T-helper 17 cell (primary cell): ENCODE results near the gene AXL. TPM values are rescaled to one million over a fixed set of nuclear protein-coding genes. Genes with fewer than 3 reads are reported as not detected.
A peak's percentile ranks its signal among the peaks of the same experiment; 100 is the strongest.
"Not testable (repeated sequence)": the region's sequence is repeated elsewhere in the genome, so short reads cannot be mapped to it uniquely, and the experiment has no call there.

Experiments used
- ATAC-seq: fragments of 150-1000 bp; cut with Tn5 transposase; 2 replicates; pipeline ENCODE4 v1.10.0; 2021; ENCODE audit warnings: mild to moderate bottlenecking, moderate library complexity
- DNase-seq, 3 donors: peaks; one replicate each; pipeline versions ENCODE4 v3.0.0 to v3.0.0-alpha.2; 2020 to 2021
- H3K9me3 ChIP-seq: one replicate; pipeline ENCODE4 v1.7.0; 2013; ENCODE audit warnings: low read length, mild to moderate bottlenecking; ENCODE audit not compliant: control insufficient read depth, poor library complexity, severe bottlenecking
- H3K27ac Mint-ChIP-seq: one replicate; pipeline ENCODE4 v1.8.0; 2022; ENCODE audit warnings: mild to moderate bottlenecking, moderate library complexity, mixed read lengths
- H3K27me3 Mint-ChIP-seq: one replicate; pipeline ENCODE4 v1.8.0; 2022; ENCODE audit warnings: mixed read lengths
- H3K36me3 Mint-ChIP-seq: one replicate; pipeline ENCODE4 v1.8.0; 2022; ENCODE audit warnings: low read depth, mixed read lengths
- H3K4me1 Mint-ChIP-seq: one replicate; pipeline ENCODE4 v1.8.0; 2022; ENCODE audit warnings: mild to moderate bottlenecking, mixed read lengths
- H3K4me3 Mint-ChIP-seq: one replicate; pipeline ENCODE4 v1.8.0; 2022; ENCODE audit warnings: mild to moderate bottlenecking, moderate library complexity, mixed read lengths
- total RNA-seq, 4 donors: library from RNA in 2 of 4; stranded (reverse) in 2 of 4; gene quantifications; one replicate each; pipeline ENCODE4 v1.2.3 and lab custom pipeline; 2022 to 2026

Gene AXL
- total RNA-seq, 2 donors from 2014 or later: 0.22 to 0.44 TPM

DNA sequence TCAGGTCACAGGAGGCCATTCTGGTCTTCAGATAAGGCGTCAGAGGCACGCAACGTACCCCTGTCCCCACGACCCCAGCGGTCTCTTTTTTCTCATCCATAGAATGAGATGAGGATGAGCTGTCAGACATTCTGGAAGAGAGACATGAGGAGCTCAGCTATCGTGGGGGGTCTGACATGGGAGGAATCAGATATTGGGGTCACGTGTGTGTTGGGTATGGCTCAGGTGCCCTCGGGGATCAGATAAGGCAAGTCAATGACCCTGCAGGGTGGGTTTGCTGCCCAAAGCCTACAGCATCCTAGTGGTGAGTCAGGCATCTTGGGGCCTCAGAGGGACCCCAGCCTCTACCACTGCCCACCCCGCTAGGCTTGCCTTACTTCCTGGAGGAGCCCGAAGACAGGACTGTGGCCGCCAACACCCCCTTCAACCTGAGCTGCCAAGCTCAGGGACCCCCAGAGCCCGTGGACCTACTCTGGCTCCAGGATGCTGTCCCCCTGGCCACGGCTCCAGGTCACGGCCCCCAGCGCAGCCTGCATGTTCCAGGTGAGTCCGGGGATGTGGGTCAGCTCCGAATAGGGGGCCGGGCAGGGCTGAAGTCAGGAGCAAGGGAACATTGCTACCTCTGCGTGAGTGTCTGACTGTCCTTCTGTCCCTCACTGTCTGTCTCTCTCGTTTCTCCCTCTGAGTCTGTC is 2.6 kb downstream of the AXL start:
- Mint-ChIP-seq H3K36me3 (peaks cover 8% of the 10 kb centered on the region), H3K27ac (peak overlapping the region; percentile 75), H3K4me1 (peaks cover 27% of the 10 kb centered on the region), H3K27me3 (peaks cover 47% of the 10 kb centered on the region), H3K4me3 (no peak overlapping the region)
- DNase-seq: no peak
- ATAC-seq: no peak
- no peaks in the 10 kb centered on the region for H3K9me3 ChIP-seq

GRCh38 chr19:41222240-41222639 is 3.2 kb downstream of the AXL start:
- DNase-seq (no peak), ATAC-seq (no peak)
- Mint-ChIP-seq H3K36me3 (peaks cover 8% of the 10 kb centered on the region), H3K4me1 (peaks cover 32% of the 10 kb centered on the region), H3K27ac (peak overlapping the region; percentile 75), H3K4me3 (no peak overlapping the region), H3K27me3 (peaks cover 42% of the 10 kb centered on the region)
- H3K9me3 ChIP-seq: no peaks in the 10 kb centered on the region

GRCh38 chr19:41223431-41224234 is 4.6 kb downstream of the AXL start:
- no peak overlapping the region for H3K4me3 Mint-ChIP-seq
- peaks cover 32% of the 10 kb centered on the region for H3K4me1 Mint-ChIP-seq
- DNase-seq (no peak), ATAC-seq (no peak)
- peak overlapping the region; percentile 75 for H3K27ac Mint-ChIP-seq
- peaks cover 8% of the 10 kb centered on the region for H3K36me3 Mint-ChIP-seq
- H3K9me3 ChIP-seq: no peaks in the 10 kb centered on the region
- peaks cover 37% of the 10 kb centered on the region for H3K27me3 Mint-ChIP-seq

DNA sequence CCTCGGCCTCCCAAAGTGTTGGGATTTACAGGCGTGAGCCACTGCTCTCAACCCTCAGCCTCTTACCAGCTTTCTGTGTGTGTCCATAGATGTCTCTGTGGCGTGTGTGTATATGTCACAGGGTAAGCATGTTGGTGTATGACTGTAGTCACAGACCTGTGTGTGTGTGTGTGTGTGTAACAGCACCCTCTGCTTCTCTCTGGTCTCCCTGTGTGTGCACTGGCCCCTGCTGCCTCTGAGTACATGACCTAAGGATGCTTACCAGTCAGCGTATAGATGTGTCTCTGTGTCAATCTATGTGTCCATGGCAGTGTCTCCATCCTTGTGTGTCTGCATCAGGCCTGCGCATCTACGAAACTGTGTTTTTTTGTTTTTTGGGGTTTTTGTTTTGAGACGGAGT is 5.6 kb downstream of the AXL start:
- Mint-ChIP-seq H3K27ac (peak overlapping the region; percentile 86), H3K4me1 (peaks cover 27% of the 10 kb centered on the region), H3K27me3 (peaks cover 32% of the 10 kb centered on the region), H3K36me3 (peaks cover 8% of the 10 kb centered on the region), H3K4me3 (no peak overlapping the region)
- no peaks in the 10 kb centered on the region for H3K9me3 ChIP-seq
- no peak for ATAC-seq
- DNase-seq: no peak

GRCh38 chr19:41225238-41226052 is 6.4 kb downstream of the AXL start:
- Mint-ChIP-seq H3K36me3 (peaks cover 5% of the 10 kb centered on the region), H3K27ac (peak overlapping the region; percentile 86), H3K4me3 (peak overlapping the region; percentile 91), H3K4me1 (peaks cover 23% of the 10 kb centered on the region), H3K27me3 (peaks cover 24% of the 10 kb centered on the region)
- no peaks in the 10 kb centered on the region for H3K9me3 ChIP-seq
- no peak for DNase-seq
- ATAC-seq: peak; percentile 43

DNA sequence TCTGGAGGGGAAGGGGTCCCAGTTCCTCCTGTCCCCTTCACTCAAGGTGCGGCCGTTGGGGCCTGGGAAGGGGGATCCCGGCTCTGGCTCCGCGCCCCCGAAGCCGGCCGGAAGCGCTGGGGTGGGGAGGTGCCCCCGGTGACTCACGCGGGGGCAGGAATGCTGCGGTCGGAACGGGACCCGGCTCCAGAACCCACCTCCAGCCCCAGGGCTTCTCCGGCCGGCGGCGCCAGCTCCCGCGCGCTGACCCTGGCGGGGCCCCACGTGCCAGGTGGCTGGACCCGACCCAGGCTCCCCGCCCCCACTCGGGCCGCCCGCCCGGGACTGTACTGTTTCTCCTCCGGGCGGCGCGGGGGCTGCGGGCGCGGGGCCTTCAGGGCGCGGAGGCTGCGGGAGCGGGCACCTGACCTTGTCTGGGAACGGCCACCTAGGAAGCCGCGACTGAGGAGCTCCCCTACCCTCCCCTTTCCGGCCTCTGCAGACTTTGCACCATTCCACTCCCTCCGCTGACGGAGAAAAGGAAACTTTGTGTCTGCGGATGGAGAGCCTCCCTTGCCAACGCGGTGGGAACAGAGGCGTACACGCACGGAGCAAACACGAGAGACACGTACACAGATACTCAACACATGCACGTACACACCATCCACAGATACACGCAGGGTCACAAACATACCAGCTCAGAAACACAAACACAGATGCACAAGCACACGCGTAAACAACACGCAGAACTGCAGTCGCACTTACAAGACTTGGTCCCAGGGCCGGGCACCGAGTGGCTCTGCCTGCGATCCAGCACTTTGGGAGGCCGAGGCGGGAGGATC is 7.2 kb downstream of the AXL start:
- peak overlapping the region; percentile 86 for H3K27ac Mint-ChIP-seq
- H3K27me3 Mint-ChIP-seq: peaks cover 15% of the 10 kb centered on the region
- peaks cover 3% of the 10 kb centered on the region for H3K36me3 Mint-ChIP-seq
- peak overlapping the region; percentile 93 for H3K4me3 Mint-ChIP-seq
- DNase-seq (peak in 2 of 3 donors; percentile 17 to 18), ATAC-seq (peak; percentile 75)
- H3K9me3 ChIP-seq: no peaks in the 10 kb centered on the region
- H3K4me1 Mint-ChIP-seq: peaks cover 20% of the 10 kb centered on the region

DNA sequence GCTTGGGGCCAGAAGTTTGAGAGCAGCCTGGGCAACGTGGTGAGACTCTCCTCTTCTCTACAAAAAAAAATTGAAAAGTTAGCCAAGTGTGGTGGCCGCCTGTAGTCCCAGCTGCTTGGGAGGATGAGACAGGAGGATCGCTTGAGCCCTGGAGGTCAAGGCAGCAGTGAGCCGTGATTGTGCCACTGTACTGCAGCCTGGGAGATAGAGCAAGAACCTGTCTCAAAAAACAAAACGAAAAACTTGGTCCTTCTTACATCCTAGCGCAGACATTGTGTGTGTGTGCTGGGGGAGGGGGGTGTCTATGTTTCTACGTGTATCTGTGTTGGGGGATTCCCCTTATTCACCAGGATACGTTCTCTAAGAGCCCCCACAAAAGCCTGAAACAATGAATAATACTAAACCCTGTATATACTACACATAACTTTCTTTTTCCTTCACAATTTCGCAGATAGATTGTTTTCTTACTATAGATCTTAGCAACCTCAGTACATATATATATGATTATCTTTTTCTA is 7.9 kb downstream of the AXL start:
- H3K27me3 Mint-ChIP-seq: peaks cover 11% of the 10 kb centered on the region
- peaks cover 20% of the 10 kb centered on the region for H3K4me1 Mint-ChIP-seq
- no peak for ATAC-seq
- peak overlapping the region; percentile 93 for H3K4me3 Mint-ChIP-seq
- peak overlapping the region; percentile 86 for H3K27ac Mint-ChIP-seq
- H3K36me3 Mint-ChIP-seq: peaks cover 3% of the 10 kb centered on the region
- DNase-seq: no peak
- H3K9me3 ChIP-seq: no peaks in the 10 kb centered on the region

- no peak overlapping the region for H3K4me3 Mint-ChIP-seq
Observed at GRCh38 chr19:41228486-41228885, 9.5 kb downstream of the AXL start.

DNA sequence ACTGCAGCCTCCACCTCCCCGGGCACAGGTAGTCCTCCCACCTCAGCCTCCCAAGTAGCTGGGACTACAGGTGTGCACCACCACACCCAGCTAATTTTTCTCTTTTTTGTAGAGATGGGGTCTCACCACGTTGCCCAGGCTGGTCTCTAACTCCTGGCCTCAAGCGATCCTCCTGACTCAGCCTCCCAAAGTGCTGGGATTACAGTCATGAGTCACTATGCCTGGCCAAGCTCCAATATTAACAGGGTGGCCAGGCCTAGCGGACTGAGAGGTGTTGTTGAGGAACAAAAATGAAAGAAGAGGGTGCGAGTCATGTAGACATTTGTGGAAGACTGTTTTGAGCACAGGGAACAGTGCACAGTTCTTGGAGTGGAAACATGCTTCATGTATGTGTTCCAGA is 10.3 kb downstream of the AXL start:
- H3K9me3 ChIP-seq, H3K27ac Mint-ChIP-seq, ATAC-seq, H3K4me3 Mint-ChIP-seq, DNase-seq, H3K36me3 Mint-ChIP-seq, H3K27me3 Mint-ChIP-seq: not testable (repeated sequence)
- H3K4me1 Mint-ChIP-seq: peaks cover 13% of the 10 kb centered on the region

More at GRCh38 chr19:41228486-41228885, 9.5 kb downstream of the AXL start:
- ATAC-seq (no peak), DNase-seq (no peak)
- Mint-ChIP-seq H3K36me3 (no peaks in the 10 kb centered on the region), H3K27me3 (peaks cover 4% of the 10 kb centered on the region), H3K27ac (peak overlapping the region; percentile 62), H3K4me1 (peaks cover 17% of the 10 kb centered on the region)
- no peaks in the 10 kb centered on the region for H3K9me3 ChIP-seq

GRCh38 chr19:41230067-41230857 is 11.2 kb downstream of the AXL start:
- Mint-ChIP-seq H3K27ac (no peak overlapping the region), H3K4me1 (peaks cover 13% of the 10 kb centered on the region), H3K4me3 (no peak overlapping the region), H3K36me3 (no peaks in the 10 kb centered on the region), H3K27me3 (peaks cover 8% of the 10 kb centered on the region)
- ATAC-seq (no peak), DNase-seq (no peak)
- no peaks in the 10 kb centered on the region for H3K9me3 ChIP-seq

GRCh38 chr19:41232686-41233085 is 13.7 kb downstream of the AXL start:
- Mint-ChIP-seq H3K27ac (no peak overlapping the region), H3K4me3 (no peak overlapping the region), H3K27me3 (peaks cover 4% of the 10 kb centered on the region), H3K36me3 (no peaks in the 10 kb centered on the region), H3K4me1 (no peaks in the 10 kb centered on the region)
- DNase-seq: no peak
- no peak for ATAC-seq
- H3K9me3 ChIP-seq: no peaks in the 10 kb centered on the region
